PC-3 (cell line): ENCODE results near the gene MTFR1L.

Experiments used
- CTCF ChIP-seq: fragments of 300-600 bp; sonication (generic); conservative IDR thresholded peaks from 2 replicates; pipeline ENCODE4 v1.5.1; 2017; ENCODE audit warnings: antibody characterized with exemption, low read depth, mild to moderate bottlenecking, low read length
- EZH2 ChIP-seq: fragments of 300-600 bp; sonication (generic); IDR thresholded peaks from one replicate; pipeline ENCODE4 v1.6.1; 2017; ENCODE audit warnings: antibody characterized with exemption, mild to moderate bottlenecking, low read length; ENCODE audit not compliant: unreplicated experiment
- EZH2phosphoT487 ChIP-seq: fragments of 300-600 bp; sonication (generic); IDR thresholded peaks from 2 replicates; pipeline ENCODE4 v1.6.1; 2018; ENCODE audit warnings: mild to moderate bottlenecking, antibody characterized with exemption, low read length, borderline replicate concordance

- TF ChIP-seq CTCF (no peak), EZH2 (no peak), EZH2phosphoT487 (no peak)
Measured at GRCh38 chr1:25800703-25801377, 18.9 kb upstream of the MTFR1L start.
